Pancreas (tissue), 10 donors: ENCODE data around the gene ZSCAN20. TPM values are rescaled to one million over a fixed set of nuclear protein-coding genes. Genes with fewer than 3 reads are reported as not detected.
A peak's percentile ranks its signal among the peaks of the same experiment; 100 is the strongest.

Experiments
- ATAC-seq, 4 donors: fragments of 200-7000 bp; cut with Tn5 transposase; one replicate each; pipeline versions ENCODE4 v1.8.0 to v1.9.1; 2020; ENCODE audit warnings: mild to moderate bottlenecking in 4 of 4, moderate library complexity in 4 of 4
- DNase-seq, 6 donors: peaks; one replicate each; pipeline ENCODE4 v3.0.0-alpha.2; 2020
- FAIRE-seq: peaks from 2 replicates; lab custom pipeline; 2012; peaks lifted over from hg19 to GRCh38; lab: Jason Lieb, UNC
- H3K27ac ChIP-seq, 4 donors: fragments of 200-600 bp; sonication (generic); 1 replicate in 3 of 4; 2 replicates in 1 of 4; pipeline versions ENCODE4 v1.5.0 to v1.8.0; 2020
- H3K27me3 ChIP-seq, 4 donors: fragments of 200-600 bp; one replicate each; pipeline ENCODE4 v1.8.0; 2021
- H3K36me3 ChIP-seq, 3 donors: fragments of 200-600 bp; sonication (generic) in 1 of 3; one replicate each; pipeline versions ENCODE4 v1.5.0 to v1.8.0; 2020 to 2021
- H3K4me1 ChIP-seq, 3 donors: fragments of 200-600 bp; one replicate each; pipeline ENCODE4 v1.8.0; 2021
- H3K4me3 ChIP-seq, 4 donors: fragments of 200-600 bp; sonication (generic) in 2 of 4; one replicate each; pipeline versions ENCODE4 v1.5.0 to v1.8.0; 2020 to 2021
- H3K9me3 ChIP-seq, 4 donors: fragments of 200-600 bp; one replicate each; pipeline ENCODE4 v1.8.0; 2021
- CTCF ChIP-seq, 4 donors: fragments of 200-600 bp; sonication (generic) in 3 of 4; IDR thresholded peaks; one replicate each; pipeline versions ENCODE4 v1.5.0 to v1.8.0; 2021; ENCODE audit warnings: antibody characterized with exemption in 4 of 4
- WGBS, 2 donors: extraction: QIAGEN DNeasy Blood & Tissue Kit; methylation state at CpG; one replicate each; pipeline ENCODE4 v1.1.7; 2013; 5-methylcytosine and 5-hydroxymethylcytosine counted together
- intact Hi-C, 3 donors: fragments of 100-400 bp; cut with DNase I; formaldehyde crosslinking; loops; one replicate each; pipeline versions ENCODE4 v1.11.1 to v1.14.2; 2022
- polyA plus RNA-seq, 2 donors: library from polyadenylated mRNA; stranded (reverse); fragments of 200-250 nt; gene quantifications; one replicate each; pipeline ENCODE4 v1.2.3, GENCODE V29; 2013
- total RNA-seq, 6 donors: library from RNA; stranded (reverse); fragmentation: NEBNext Ultra II Directional in 4 of 6; extraction: Animal tissue kit (Norgen Biotek cat#: 25700) in 4 of 6; gene quantifications; one replicate each; pipeline versions ENCODE4 v1.2.1 to v1.2.4, GENCODE V29; 2021 to 2023
- donor health status: healthy with polysubstance abuse.
- donor health status: DM: no; HTN: no; CAD: no; lungs with moderate emphysema.
- donor health status: DM: no; HTN: no; CAD: no.
- donor health status: control.
- donor health status: control.
- donor health status: Bipolar disorder and iron deficiency.
- donor health status: DM: yes; HTN: yes; CAD: no.
- donor health status: DM: no; HTN: no; CAD: no.
- donor health status: DM: no; HTN: no; CAD: no.
- donor health status: DM: yes; HTN: yes; CAD: no.

The ZSCAN20 gene
- total and polyA plus RNA-seq, 8 donors, result 0.68 to 3.4 (median 1.8) TPM

- FAIRE-seq (no peak), ATAC-seq (no peak), DNase-seq (no peak)
- Histone ChIP-seq H3K36me3 (no peaks in the 10 kb centered on the region), H3K4me1 (no peaks in the 10 kb centered on the region), H3K4me3 (no peak overlapping the region), H3K9me3 (no peaks in the 10 kb centered on the region), H3K27ac (no peak overlapping the region), H3K27me3 (no peaks in the 10 kb centered on the region)
- intact Hi-C loops, result no loop called here
- peak in 1 of 4 donors; percentile 3 for TF ChIP-seq CTCF (IDR thresholded peaks at IDR 0.05)
- 37 to 69% methylated on average over 1 of the region's 1 CpG for WGBS, 2 donors
Observed at GRCh38 chr1:33529957-33530356, 57.5 kb downstream of the ZSCAN20 start.

GRCh38 chr1:33532250-33532649 is 59.8 kb downstream of the ZSCAN20 start:
- 65 to 71% methylated on average over 3 of the region's 3 CpGs for WGBS, 2 donors
- no peak for TF ChIP-seq CTCF (IDR thresholded peaks at IDR 0.05)
- DNase-seq, result no peak
- H3K36me3 ChIP-seq, result no peaks in the 10 kb centered on the region
- no peak for ATAC-seq
- FAIRE-seq, result no peak
- no peaks in the 10 kb centered on the region for H3K4me1 ChIP-seq
- H3K27ac ChIP-seq, result no peak overlapping the region
- no peak overlapping the region for H3K4me3 ChIP-seq
- no peaks in the 10 kb centered on the region for H3K9me3 ChIP-seq
- H3K27me3 ChIP-seq, result no peaks in the 10 kb centered on the region
- intact Hi-C loops, result no loop called here

- intact Hi-C loops, result no loop called here
- no peak for FAIRE-seq
- no peak for TF ChIP-seq CTCF (IDR thresholded peaks at IDR 0.05)
Observed at GRCh38 chr1:33532936-33533335, 60.5 kb downstream of the ZSCAN20 start.

GRCh38 chr1:33535334-33535733 is 62.9 kb downstream of the ZSCAN20 start:
- Histone ChIP-seq H3K27ac (no peak overlapping the region), H3K4me1 (no peaks in the 10 kb centered on the region), H3K9me3 (no peaks in the 10 kb centered on the region), H3K27me3 (no peaks in the 10 kb centered on the region), H3K36me3 (no peaks in the 10 kb centered on the region), H3K4me3 (no peak overlapping the region)
- intact Hi-C loops, result no loop called here
- WGBS, 2 donors, result 71 to 84% methylated on average over 2 of the region's 2 CpGs
- no peak for TF ChIP-seq CTCF (IDR thresholded peaks at IDR 0.05)
- no peak for FAIRE-seq
- no peak for ATAC-seq
- no peak for DNase-seq

More at GRCh38 chr1:33532936-33533335, 60.5 kb downstream of the ZSCAN20 start:
- DNase-seq, result no peak
- Histone ChIP-seq H3K27me3 (no peaks in the 10 kb centered on the region), H3K36me3 (no peaks in the 10 kb centered on the region), H3K4me3 (no peak overlapping the region), H3K4me1 (no peaks in the 10 kb centered on the region), H3K27ac (no peak overlapping the region), H3K9me3 (no peaks in the 10 kb centered on the region)
- no peak for ATAC-seq
- 86 to 91% methylated on average over 13 of the region's 13 CpGs for WGBS, 2 donors

- intact Hi-C loops, result no loop called here
- DNase-seq, result no peak
- no peak for TF ChIP-seq CTCF (IDR thresholded peaks at IDR 0.05)
- Histone ChIP-seq H3K36me3 (no peaks in the 10 kb centered on the region), H3K4me1 (no peaks in the 10 kb centered on the region), H3K27ac (no peak overlapping the region), H3K9me3 (no peaks in the 10 kb centered on the region), H3K4me3 (no peak overlapping the region), H3K27me3 (no peaks in the 10 kb centered on the region)
- 95 to 96% methylated on average over 5 of the region's 5 CpGs for WGBS, 2 donors
- FAIRE-seq, result no peak
- ATAC-seq, result no peak
Observed at GRCh38 chr1:33537885-33538284, 65.4 kb downstream of the ZSCAN20 start.
